Measurements from ENCODE around the gene SRSF2.

- TF ChIP-seq CTCF (IDR thresholded peaks at IDR 0.05) (no peak), POLR2AphosphoS5 (IDR thresholded peaks at IDR 0.05) (no peak)
Measured at GRCh38 chr17:76686538-76687297, 50.4 kb downstream of the SRSF2 start.
